Neural crest cell (in vitro differentiated cells): ENCODE measurements around the gene SEC31B. TPM values are rescaled to one million over a fixed set of nuclear protein-coding genes. Genes with fewer than 3 reads are reported as not detected.

Source experiments
- DNase-seq: peaks from one replicate; pipeline ENCODE4 v3.0.0; 2021; ENCODE audit warnings: low read depth, mixed read lengths, low spot score
- H3K27ac Mint-ChIP-seq: one replicate; pipeline ENCODE4 v1.8.0; 2021; ENCODE audit warnings: mild to moderate bottlenecking, mixed read lengths; ENCODE audit not compliant: unreplicated experiment
- H3K27me3 Mint-ChIP-seq: 2 replicates; pipeline ENCODE4 v1.8.0; 2021; ENCODE audit warnings: low read depth, mild to moderate bottlenecking, mixed read lengths
- H3K36me3 Mint-ChIP-seq: 2 replicates; pipeline ENCODE4 v1.8.0; 2021; ENCODE audit warnings: low read depth, mild to moderate bottlenecking, mixed read lengths
- H3K4me1 Mint-ChIP-seq: 2 replicates; pipeline ENCODE4 v1.8.0; 2021; ENCODE audit warnings: mixed read lengths
- H3K4me3 Mint-ChIP-seq: one replicate; pipeline ENCODE4 v1.8.0; 2021; ENCODE audit warnings: mild to moderate bottlenecking, mixed read lengths
- H3K9me3 Mint-ChIP-seq: 2 replicates; pipeline ENCODE4 v1.8.0; 2021; ENCODE audit warnings: mixed read lengths
- CTCF ChIP-seq: fragments of 200-600 bp; sonication (generic); conservative IDR thresholded peaks from 2 replicates; pipeline ENCODE4 v1.5.0; 2021; ENCODE audit warnings: antibody characterized with exemption, mild to moderate bottlenecking
- total RNA-seq: library from RNA; stranded (reverse); gene quantifications from 2 replicates; pipeline ENCODE4 v1.2.1, GENCODE V29; 2021

The SEC31B gene
- total RNA-seq, 1 donor from 2014 or later = 18.1 TPM

GRCh38 chr10:100506596-100507356 is 12.9 kb downstream of the SEC31B start:
- peaks cover 29% of the 10 kb centered on the region for H3K4me1 Mint-ChIP-seq
- H3K4me3 Mint-ChIP-seq = no peak overlapping the region
- no peaks in the 10 kb centered on the region for H3K27me3 Mint-ChIP-seq
- H3K27ac Mint-ChIP-seq = no peak overlapping the region
- no peak for TF ChIP-seq CTCF
- peaks cover 9% of the 10 kb centered on the region for H3K36me3 Mint-ChIP-seq
- no peaks in the 10 kb centered on the region for H3K9me3 Mint-ChIP-seq
- no peak for DNase-seq

GRCh38 chr10:100505164-100505563 is 14.5 kb downstream of the SEC31B start:
- no peak for TF ChIP-seq CTCF
- no peaks in the 10 kb centered on the region for H3K9me3 Mint-ChIP-seq

GRCh38 chr10:100504096-100504495 is 15.6 kb downstream of the SEC31B start:
- H3K36me3 Mint-ChIP-seq = peaks cover 22% of the 10 kb centered on the region
- no peak overlapping the region for H3K4me3 Mint-ChIP-seq
- TF ChIP-seq CTCF = no peak
- H3K27ac Mint-ChIP-seq = peak overlapping the region; percentile 60
- DNase-seq = no peak
- peaks cover 38% of the 10 kb centered on the region for H3K4me1 Mint-ChIP-seq
- H3K9me3 Mint-ChIP-seq = no peaks in the 10 kb centered on the region
- no peaks in the 10 kb centered on the region for H3K27me3 Mint-ChIP-seq

More at GRCh38 chr10:100505164-100505563, 14.5 kb downstream of the SEC31B start:
- no peak overlapping the region for H3K27ac Mint-ChIP-seq
- no peak for DNase-seq
- peaks cover 33% of the 10 kb centered on the region for H3K4me1 Mint-ChIP-seq
- peaks cover 16% of the 10 kb centered on the region for H3K36me3 Mint-ChIP-seq
- no peaks in the 10 kb centered on the region for H3K27me3 Mint-ChIP-seq
- no peak overlapping the region for H3K4me3 Mint-ChIP-seq

GRCh38 chr10:100502926-100503494 is 16.7 kb downstream of the SEC31B start:
- TF ChIP-seq CTCF = no peak
- DNase-seq = no peak
- no peaks in the 10 kb centered on the region for H3K27me3 Mint-ChIP-seq
- no peaks in the 10 kb centered on the region for H3K9me3 Mint-ChIP-seq
- H3K4me1 Mint-ChIP-seq = peaks cover 32% of the 10 kb centered on the region
- H3K36me3 Mint-ChIP-seq = peaks cover 22% of the 10 kb centered on the region
- H3K27ac Mint-ChIP-seq = peak overlapping the region; percentile 31
- H3K4me3 Mint-ChIP-seq = no peak overlapping the region

GRCh38 chr10:100501423-100501822 is 18.2 kb downstream of the SEC31B start:
- Mint-ChIP-seq H3K36me3 (peaks cover 22% of the 10 kb centered on the region), H3K27me3 (no peaks in the 10 kb centered on the region), H3K4me3 (no peak overlapping the region), H3K27ac (no peak overlapping the region), H3K4me1 (peaks cover 32% of the 10 kb centered on the region), H3K9me3 (no peaks in the 10 kb centered on the region)
- no peak for TF ChIP-seq CTCF
- no peak for DNase-seq
